SW 1271 (cell line): ENCODE results near the gene BMPR1B.

Source experiments
- DNase-seq, 2 experiments: peaks; one replicate each; lab custom pipeline; 2025; lab: John Stamatoyannopoulos, UW

The BMPR1B gene

GRCh38 chr4:94960708-94961107 is 203.0 kb downstream of the BMPR1B start:
- DNase-seq, result no peak

GRCh38 chr4:94961420-94961819 is 203.7 kb downstream of the BMPR1B start:
- DNase-seq, result no peak

- DNase-seq, result no peak
These were observed 204.7 kb downstream of the BMPR1B start for GRCh38 chr4:94962484-94962883.

GRCh38 chr4:94965852-94966251 is 208.1 kb downstream of the BMPR1B start:
- no peak for DNase-seq

- DNase-seq, result no peak
These were observed 210.7 kb downstream of the BMPR1B start for GRCh38 chr4:94968493-94968892.

- no peak for DNase-seq
These were observed 212.9 kb downstream of the BMPR1B start for GRCh38 chr4:94970650-94971049.

GRCh38 chr4:94974773-94975172 is 217.0 kb downstream of the BMPR1B start:
- no peak for DNase-seq

GRCh38 chr4:94976371-94977011 is 218.7 kb downstream of the BMPR1B start:
- DNase-seq, result no peak

GRCh38 chr4:94978904-94979303 is 221.1 kb downstream of the BMPR1B start:
- DNase-seq, result no peak

GRCh38 chr4:94979621-94980020 is 221.9 kb downstream of the BMPR1B start:
- DNase-seq, result no peak

GRCh38 chr4:94995684-94996394 is 238.1 kb downstream of the BMPR1B start:
- DNase-seq, result no peak

GRCh38 chr4:95000076-95000648 is 242.4 kb downstream of the BMPR1B start:
- no peak for DNase-seq

GRCh38 chr4:95004912-95005311 is 247.2 kb downstream of the BMPR1B start:
- no peak for DNase-seq

- DNase-seq, result no peak
These were observed 250.2 kb downstream of the BMPR1B start for GRCh38 chr4:95007998-95008397.

- no peak for DNase-seq
These were observed 255.5 kb downstream of the BMPR1B start for GRCh38 chr4:95013236-95013635.

- DNase-seq, result no peak
These were observed 256.3 kb downstream of the BMPR1B start for GRCh38 chr4:95014068-95014467.

- no peak for DNase-seq
These were observed 259.7 kb downstream of the BMPR1B start for GRCh38 chr4:95017305-95018064.

GRCh38 chr4:95018785-95019184 is 261.0 kb downstream of the BMPR1B start:
- DNase-seq, result no peak

GRCh38 chr4:95020521-95020920 is 262.8 kb downstream of the BMPR1B start:
- no peak for DNase-seq

GRCh38 chr4:95021099-95021498 is 263.3 kb downstream of the BMPR1B start:
- no peak for DNase-seq

- DNase-seq, result no peak
These were observed 265.4 kb downstream of the BMPR1B start for GRCh38 chr4:95023110-95023509.

GRCh38 chr4:95027905-95028618 is 270.3 kb downstream of the BMPR1B start:
- no peak for DNase-seq
